Ramos (cell line): ENCODE results near the gene PCDHB15.
"Not testable (repeated sequence)": the region's sequence is repeated elsewhere in the genome, so short reads cannot be mapped to it uniquely, and the experiment has no call there.

ENCODE experiments used
- in situ Hi-C: fragments of 300-500 bp; cut with MboI; formaldehyde crosslinking; loops from one replicate; pipeline ENCODE4 v1.14.3; 2022; ENCODE audit warnings: low sequenced_read_pairs; ENCODE audit not compliant: unreplicated experiment

The PCDHB15 gene

GRCh38 chr5:141245250-141245717, at the start of gene PCDHB15:
TSS of gene PCDHB15 (plus strand) at chr5:141245395. CDS start at chr5:141245579, 184 bp downstream.
- in situ Hi-C loops, result no loop called here

- in situ Hi-C loops, result no loop called here
These were observed 48.8 kb upstream of the PCDHB15 start for GRCh38 chr5:141196363-141196762.

- in situ Hi-C loops, result no loop called here
These were observed 45.6 kb upstream of the PCDHB15 start, which contains the start of gene PCDHB11 for GRCh38 chr5:141199359-141200235. TSS of gene PCDHB11 (plus strand) at chr5:141199627. CDS start at chr5:141199775, 148 bp downstream.

GRCh38 chr5:141201126-141201525, 44.1 kb upstream of the PCDHB15 start:
- in situ Hi-C loops, result not testable (repeated sequence)

- in situ Hi-C loops, result not testable (repeated sequence)
These were observed 43.5 kb upstream of the PCDHB15 start for GRCh38 chr5:141201646-141202045.

GRCh38 chr5:141208478-141208877, 36.7 kb upstream of the PCDHB15 start, which contains the start of gene PCDHB12:
TSS of gene PCDHB12 (plus strand) at chr5:141208719. CDS start at chr5:141208908, 189 bp downstream.
- in situ Hi-C loops, result no loop called here

- in situ Hi-C loops, result loop anchor here (10.0 kb wide), 1 partner anchor 345 kb away; no protein-coding TSS in a partner anchor
These were observed 34.9 kb upstream of the PCDHB15 start for GRCh38 chr5:141210281-141210680.

- in situ Hi-C loops, result loop anchor here (10.0 kb wide), 1 partner anchor 344 kb away; no protein-coding TSS in a partner anchor
These were observed 34.3 kb upstream of the PCDHB15 start for GRCh38 chr5:141210849-141211248.

- in situ Hi-C loops, result loop anchor here (10.0 kb wide), 1 partner anchor 341 kb away; no protein-coding TSS in a partner anchor
These were observed 31.4 kb upstream of the PCDHB15 start, which contains the start of gene PCDHB13 for GRCh38 chr5:141213656-141214339. TSS of gene PCDHB13 (plus strand) at chr5:141213919. CDS start at chr5:141214124, 205 bp downstream.

- in situ Hi-C loops, result loop anchor here (10.0 kb wide), 1 partner anchor 340 kb away; no protein-coding TSS in a partner anchor
These were observed 30.6 kb upstream of the PCDHB15 start for GRCh38 chr5:141214583-141214982.

GRCh38 chr5:141215504-141215903, 29.7 kb upstream of the PCDHB15 start:
- in situ Hi-C loops, result loop anchor here (10.0 kb wide), 1 partner anchor 339 kb away; no protein-coding TSS in a partner anchor

GRCh38 chr5:141216035-141216434, 29.2 kb upstream of the PCDHB15 start:
- in situ Hi-C loops, result loop anchor here (10.0 kb wide), 1 partner anchor 339 kb away; no protein-coding TSS in a partner anchor

GRCh38 chr5:141223112-141223783, 21.9 kb upstream of the PCDHB15 start, which contains the start of gene PCDHB14:
TSS of gene PCDHB14 (plus strand) at chr5:141223343. CDS start at chr5:141223506, 163 bp downstream.
- in situ Hi-C loops, result no loop called here

GRCh38 chr5:141224844-141225243, 20.4 kb upstream of the PCDHB15 start:
- in situ Hi-C loops, result not testable (repeated sequence)

- in situ Hi-C loops, result not testable (repeated sequence)
These were observed 19.8 kb upstream of the PCDHB15 start for GRCh38 chr5:141225421-141225820.

GRCh38 chr5:141234109-141234667, 11.0 kb upstream of the PCDHB15 start:
- in situ Hi-C loops, result no loop called here

- in situ Hi-C loops, result not testable (repeated sequence)
These were observed 9.3 kb upstream of the PCDHB15 start for GRCh38 chr5:141235922-141236321.

- in situ Hi-C loops, result no loop called here
These were observed 8.5 kb upstream of the PCDHB15 start for GRCh38 chr5:141236516-141237313.

- in situ Hi-C loops, result no loop called here
These were observed 3.7 kb upstream of the PCDHB15 start for GRCh38 chr5:141241496-141241895.
